Left renal pelvis (tissue), 4 donors: Measurements from ENCODE around the gene SFMBT1. TPM values are rescaled to one million over a fixed set of nuclear protein-coding genes. Genes with fewer than 3 reads are reported as not detected.
A peak's percentile ranks its signal among the peaks of the same experiment; 100 is the strongest.

ENCODE experiments used
- DNase-seq, 4 donors: peaks; one replicate each; pipeline ENCODE4 v3.0.0-alpha.2; 2013; ENCODE audit warnings: low read depth in 4 of 4, low spot score in 3 of 4
- polyA plus RNA-seq, 4 donors: library from polyadenylated mRNA; unstranded; fragments of 120-200 nt; gene quantifications; one replicate each; pipeline ENCODE4 v1.2.1, GENCODE V29; 2013; ENCODE audit not compliant: insufficient read length in 4 of 4

Gene SFMBT1, protein sequence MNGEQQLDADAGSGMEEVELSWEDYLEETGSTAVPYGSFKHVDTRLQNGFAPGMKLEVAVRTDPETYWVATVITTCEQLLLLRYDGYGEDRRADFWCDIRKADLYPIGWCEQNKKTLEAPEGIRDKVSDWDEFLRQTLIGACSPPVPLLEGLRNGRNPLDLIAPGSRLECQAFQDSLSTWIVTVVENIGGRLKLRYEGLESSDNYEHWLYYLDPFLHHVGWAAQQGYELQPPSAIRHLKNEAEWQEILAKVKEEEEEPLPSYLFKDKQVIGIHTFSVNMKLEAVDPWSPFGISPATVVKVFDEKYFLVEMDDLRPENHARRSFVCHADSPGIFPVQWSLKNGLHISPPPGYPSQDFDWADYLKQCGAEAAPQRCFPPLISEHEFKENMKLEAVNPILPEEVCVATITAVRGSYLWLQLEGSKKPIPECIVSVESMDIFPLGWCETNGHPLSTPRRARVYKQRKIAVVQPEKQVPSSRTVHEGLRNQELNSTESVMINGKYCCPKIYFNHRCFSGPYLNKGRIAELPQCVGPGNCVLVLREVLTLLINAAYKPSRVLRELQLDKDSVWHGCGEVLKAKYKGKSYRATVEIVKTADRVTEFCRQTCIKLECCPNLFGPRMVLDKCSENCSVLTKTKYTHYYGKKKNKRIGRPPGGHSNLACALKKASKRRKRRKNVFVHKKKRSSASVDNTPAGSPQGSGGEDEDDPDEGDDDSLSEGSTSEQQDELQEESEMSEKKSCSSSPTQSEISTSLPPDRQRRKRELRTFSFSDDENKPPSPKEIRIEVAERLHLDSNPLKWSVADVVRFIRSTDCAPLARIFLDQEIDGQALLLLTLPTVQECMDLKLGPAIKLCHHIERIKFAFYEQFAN
- polyA plus RNA-seq = 10 to 100 TPM in 2 of 4 donors, 1 to 10 TPM in 2; 7.7 to 10.9 (median 10.0) TPM

DNA sequence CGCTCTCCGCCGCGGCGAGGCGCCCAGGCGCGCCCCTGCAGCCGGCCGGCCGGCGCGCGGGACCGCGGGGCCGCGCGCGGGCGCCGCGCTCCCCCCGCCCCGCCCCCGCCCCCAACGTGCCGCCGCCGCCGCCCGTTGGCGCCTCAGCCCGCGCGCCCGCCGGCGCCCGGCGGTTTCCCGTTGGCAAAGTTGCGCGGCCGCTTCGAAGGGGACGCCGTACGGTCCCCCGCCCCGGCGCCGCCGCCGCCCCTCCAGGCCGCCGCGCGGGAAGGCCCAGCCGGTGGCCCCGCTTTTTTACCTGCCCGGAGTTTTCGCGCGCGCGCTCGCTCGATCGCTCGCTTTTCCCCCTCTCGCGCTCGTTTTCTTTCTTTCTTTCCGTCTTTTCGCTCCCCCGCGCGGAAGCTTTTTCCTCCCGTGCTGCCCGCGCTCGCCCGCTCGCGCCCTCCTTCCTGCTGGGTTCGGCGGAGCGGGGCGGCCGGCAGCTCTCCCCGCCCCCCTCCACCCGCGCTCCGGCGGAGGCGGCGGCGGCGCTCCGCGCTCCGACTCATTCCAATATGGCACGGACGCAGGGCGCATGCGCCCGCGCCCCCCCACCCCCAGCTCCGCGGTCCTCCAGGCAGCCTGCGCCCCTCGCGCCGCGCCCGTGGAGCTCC is at the start of gene SFMBT1:
Gene SFMBT1 (minus strand): TSS at position 556 of the 653 bp plus-strand sequence. CDS start 76,945 bp downstream, outside the sequence.
- peak in 1 of 4 donors; percentile 25 for DNase-seq

GRCh38 chr3:53092942-53093341 is 47.1 kb upstream of the SFMBT1 start:
- DNase-seq = no peak

DNA sequence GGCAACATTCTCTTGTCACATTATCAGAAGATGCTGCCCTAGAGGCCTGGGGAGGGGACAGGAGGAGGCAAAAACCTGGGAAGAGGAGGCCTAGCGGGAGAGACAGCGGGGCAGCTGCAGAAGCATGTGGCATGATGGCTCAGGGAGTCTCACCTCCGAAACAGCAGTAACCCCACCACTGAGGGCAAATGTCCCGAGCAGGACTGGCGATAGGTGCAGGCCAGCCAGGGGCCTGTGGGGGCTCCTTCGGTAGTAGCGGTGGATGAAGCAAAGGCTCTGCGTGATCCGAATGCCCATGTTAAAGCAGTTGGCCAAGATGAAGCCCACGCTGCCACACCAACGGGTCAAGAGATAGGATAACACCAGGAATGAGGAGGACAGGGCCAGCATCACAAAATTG is 46.3 kb upstream of the SFMBT1 start:
- DNase-seq = no peak

- no peak for DNase-seq
Observed at GRCh38 chr3:53091011-53091410, 45.1 kb upstream of the SFMBT1 start.

DNA sequence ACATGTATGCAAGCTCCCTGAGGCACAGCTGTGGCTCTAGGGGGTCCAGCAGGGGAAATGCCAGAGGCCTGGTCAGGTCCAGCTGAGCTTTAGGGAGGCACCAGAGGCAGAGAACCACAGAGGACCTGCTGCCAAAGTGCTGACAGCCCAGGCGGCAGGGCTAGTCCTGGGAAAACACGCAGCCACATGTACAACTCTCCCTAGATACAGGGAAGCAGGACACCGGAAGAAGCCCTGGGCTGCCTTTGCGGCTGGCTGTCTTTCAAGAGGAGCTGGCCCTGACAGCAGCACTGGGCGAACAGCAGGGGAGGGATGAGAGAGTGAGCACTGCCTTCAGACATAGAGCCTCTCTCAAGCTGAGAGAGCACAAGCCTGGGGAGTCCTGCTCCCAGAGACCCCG is 43.6 kb upstream of the SFMBT1 start:
- DNase-seq = no peak

DNA sequence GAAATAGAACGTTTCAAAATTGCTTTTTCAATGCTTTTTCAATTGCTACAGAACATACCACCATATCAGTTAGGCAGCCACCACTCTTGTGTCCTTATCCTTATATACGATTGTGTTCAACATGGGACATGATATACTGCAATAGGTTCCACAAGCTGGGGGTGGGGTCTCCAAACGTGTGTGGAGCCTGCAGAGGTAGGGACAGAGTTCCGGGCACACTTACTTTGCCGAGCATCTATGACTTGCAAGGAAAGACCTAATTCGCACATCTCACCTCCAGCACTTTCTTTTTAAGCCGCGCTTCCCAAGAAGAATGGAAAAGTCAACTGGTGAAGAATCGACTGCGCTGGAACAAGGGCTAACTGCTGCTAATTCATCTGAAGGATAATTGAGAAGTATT is 39.6 kb upstream of the SFMBT1 start:
- no peak for DNase-seq

DNA sequence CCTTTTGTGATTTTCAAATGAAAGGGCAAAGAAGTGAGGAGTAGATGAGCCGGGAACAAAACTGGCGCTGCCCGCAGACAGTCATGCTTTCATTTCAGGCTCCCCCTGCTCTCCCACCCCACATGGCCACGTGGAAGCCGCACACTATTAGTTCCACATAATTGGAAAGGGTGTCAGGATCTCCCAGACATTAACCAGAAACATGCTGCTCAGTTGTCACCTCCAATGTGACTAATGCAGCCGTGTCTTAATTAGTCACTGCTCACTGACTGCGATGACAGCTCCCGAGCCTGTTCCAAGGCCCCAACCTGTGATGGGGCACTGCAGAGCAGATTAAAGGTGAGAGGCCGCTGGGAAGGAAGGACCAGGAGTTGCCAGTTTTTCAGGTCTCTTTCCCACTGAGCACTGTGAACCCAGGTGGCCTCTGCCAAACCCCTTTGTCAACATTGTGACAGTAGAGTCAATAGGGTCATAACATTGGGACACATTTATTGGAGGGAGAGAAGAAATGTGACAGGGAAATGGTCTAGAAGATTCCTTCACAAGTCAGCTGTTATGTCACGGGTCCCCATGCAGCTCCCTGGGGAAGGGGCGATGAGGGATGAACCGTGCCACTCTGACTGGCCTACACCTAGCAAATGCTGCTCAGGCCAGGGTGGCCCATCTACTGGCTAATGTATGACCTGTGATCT is 38.6 kb upstream of the SFMBT1 start:
- DNase-seq = no peak

DNA sequence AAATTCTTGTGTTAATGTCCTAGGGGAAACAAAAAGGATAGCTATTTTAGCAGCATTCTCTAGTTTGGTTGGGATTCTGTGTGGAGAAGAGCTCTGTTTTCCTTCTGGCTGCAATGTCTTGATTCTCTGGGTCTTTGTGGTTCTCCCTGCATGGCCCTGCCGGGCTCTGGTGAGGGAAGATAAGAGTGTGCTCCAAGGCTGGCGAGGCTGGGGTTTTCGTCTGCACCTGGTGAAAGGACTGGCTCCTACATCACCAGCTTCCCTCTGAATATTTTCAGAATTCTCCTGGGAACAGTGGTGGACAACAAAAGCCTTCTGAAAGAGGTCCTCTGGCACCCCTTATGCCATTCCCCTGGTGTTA is 38.1 kb upstream of the SFMBT1 start:
- no peak for DNase-seq

DNA sequence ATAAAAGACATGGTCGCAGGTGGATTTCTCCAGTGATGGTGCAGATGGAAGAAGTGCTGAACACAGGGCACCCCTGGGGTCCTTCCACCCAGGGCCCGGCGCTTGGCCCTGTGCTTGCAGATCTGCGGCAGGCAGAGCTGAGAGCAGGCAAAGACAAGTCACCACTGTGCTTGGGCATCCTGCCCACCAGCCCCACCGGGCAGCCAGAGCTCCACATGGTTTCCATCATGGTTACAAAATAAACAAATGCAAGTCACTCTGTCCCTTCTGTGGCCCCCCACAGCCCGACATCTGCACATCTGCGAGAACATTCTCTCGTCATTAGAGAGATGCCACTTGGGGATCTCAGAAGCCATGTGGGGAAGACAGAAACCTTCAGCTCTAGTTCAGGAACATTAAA is 37.6 kb upstream of the SFMBT1 start:
- no peak for DNase-seq

DNA sequence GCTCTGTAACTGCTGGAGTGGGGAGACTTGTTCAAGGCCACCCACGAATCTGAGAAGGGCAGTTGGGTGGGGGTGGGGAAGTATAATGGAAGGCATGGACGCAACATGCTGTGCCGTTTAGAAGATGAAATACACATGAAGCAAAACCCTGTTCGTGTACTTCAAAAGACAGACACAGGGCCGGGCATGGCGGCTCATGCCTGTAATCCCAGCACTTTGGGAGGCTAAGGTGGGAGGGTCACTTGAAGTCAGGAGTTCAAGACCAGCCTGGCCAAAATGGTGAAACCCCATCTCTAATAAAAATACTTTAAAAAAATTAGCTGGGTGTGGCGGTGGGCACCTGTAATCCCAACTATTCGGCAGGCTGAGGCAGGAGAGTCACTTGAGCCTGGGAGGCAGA is 36.9 kb upstream of the SFMBT1 start:
- DNase-seq = no peak

DNA sequence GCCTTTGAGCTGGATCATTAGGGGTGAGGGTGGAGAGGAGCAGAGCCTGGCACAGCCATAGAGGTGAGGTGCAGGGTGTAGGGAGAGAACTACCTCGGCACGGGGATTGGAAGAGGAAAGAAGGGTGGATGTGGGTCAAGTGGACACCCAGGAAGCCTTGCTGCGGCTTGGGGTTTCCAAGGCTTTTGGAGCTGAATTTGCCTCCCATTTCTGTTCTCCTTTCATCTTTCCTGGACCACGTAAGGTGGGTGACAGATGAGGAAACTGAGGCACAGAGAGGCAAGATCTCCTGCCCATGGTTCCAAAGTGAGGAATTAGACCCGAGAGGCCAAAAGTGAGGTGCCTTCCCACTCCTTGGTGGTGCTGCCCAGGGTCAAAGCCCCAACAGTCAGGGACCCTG is 35.4 kb upstream of the SFMBT1 start:
- no peak for DNase-seq

GRCh38 chr3:53080612-53081205 is 34.8 kb upstream of the SFMBT1 start:
- no peak for DNase-seq

- DNase-seq = no peak
Observed at GRCh38 chr3:53079791-53080555, 34.1 kb upstream of the SFMBT1 start.

DNA sequence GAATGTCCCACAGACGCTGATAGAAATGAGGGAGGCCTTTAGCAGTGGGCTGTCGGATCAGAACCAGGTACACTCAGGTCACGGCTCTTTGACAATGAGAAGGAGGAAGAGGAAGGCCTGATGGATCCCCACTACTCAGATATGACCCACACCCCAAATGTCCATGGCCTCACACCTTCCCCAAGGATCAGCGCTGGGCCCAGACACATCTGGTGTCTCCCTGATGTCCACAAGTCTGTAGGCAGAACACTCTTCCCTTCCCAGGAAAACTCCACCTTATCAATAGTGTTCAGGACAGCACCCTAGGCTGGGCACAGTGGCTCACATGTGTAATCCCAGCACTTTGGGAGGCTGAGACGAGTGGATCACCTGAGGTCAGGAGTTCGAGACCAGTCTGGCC is 33.3 kb upstream of the SFMBT1 start:
- DNase-seq = no peak

DNA sequence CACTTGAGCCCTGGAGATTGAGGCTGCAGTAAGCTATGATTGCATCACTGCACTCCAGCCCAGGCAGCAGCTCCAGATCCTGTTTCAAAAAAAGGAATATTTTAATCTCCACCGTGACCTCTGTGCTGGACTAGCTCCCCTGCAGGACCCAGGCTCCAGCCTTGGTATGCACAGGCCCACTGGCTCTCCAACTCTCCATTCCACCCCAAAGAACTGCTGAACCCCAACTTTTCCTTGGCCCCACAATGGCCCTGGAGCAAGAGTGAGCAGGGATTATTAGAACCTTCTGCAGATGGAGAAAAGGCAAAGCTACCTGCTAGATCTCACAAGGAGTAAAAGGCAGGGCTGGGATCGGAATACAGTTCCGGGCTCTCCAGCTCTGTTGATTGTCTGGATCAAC is 32.8 kb upstream of the SFMBT1 start:
- no peak for DNase-seq

DNA sequence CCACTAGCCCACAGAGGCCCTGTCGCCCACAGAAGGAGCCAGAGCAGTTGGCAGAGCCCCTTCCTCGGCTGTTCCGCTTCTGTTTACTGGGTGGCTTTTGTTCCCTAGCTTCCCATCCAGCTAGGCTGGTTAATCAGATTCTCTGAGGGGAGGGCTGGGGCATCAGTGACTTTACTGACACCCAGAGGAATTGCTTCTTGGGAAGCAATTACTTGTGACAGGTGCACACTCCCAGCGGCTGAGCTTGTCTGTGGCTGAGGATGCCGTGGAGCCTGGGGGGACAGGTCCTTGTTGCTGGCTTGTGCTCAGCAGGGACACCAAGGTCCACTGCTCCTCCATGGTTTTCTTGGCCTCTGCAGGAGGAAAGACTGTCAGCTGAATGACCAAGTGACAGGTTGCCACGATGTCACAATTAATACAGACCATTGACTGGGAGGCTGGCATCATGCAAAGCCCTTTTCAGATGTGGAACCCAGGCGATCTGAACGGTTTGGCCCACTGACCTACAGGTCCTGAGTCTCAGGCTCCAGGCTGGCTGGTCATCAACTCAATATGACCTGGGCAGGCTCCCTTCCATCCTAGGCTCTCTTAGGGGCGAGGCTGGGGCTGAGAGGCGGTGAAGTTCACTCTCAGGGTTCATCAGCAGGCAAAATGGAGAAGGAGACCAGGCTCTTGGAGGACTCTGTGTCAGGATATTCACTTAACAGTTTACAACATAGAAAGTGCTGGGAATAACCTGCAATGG is 31.8 kb upstream of the SFMBT1 start:
- DNase-seq = no peak

DNA sequence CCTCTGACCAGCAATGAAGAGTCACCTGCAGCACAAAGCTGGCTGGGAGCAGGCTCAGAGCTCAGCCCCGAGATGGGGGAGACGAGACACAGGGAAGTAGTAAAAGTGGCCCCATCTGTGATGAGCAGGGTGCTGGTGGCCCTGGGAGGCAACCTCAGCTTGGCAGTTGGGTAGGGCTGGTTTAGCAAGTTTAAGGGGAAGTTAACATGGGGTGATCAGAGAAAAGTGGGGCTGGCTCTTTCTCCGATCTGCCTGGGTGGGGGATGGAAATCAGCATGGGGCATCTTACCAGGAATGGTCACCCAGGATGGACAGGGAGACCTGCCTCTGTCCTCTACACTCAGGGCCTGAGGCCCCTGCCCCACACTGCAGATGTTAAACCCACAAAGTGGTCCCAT is 29.9 kb upstream of the SFMBT1 start:
- DNase-seq = no peak

DNA sequence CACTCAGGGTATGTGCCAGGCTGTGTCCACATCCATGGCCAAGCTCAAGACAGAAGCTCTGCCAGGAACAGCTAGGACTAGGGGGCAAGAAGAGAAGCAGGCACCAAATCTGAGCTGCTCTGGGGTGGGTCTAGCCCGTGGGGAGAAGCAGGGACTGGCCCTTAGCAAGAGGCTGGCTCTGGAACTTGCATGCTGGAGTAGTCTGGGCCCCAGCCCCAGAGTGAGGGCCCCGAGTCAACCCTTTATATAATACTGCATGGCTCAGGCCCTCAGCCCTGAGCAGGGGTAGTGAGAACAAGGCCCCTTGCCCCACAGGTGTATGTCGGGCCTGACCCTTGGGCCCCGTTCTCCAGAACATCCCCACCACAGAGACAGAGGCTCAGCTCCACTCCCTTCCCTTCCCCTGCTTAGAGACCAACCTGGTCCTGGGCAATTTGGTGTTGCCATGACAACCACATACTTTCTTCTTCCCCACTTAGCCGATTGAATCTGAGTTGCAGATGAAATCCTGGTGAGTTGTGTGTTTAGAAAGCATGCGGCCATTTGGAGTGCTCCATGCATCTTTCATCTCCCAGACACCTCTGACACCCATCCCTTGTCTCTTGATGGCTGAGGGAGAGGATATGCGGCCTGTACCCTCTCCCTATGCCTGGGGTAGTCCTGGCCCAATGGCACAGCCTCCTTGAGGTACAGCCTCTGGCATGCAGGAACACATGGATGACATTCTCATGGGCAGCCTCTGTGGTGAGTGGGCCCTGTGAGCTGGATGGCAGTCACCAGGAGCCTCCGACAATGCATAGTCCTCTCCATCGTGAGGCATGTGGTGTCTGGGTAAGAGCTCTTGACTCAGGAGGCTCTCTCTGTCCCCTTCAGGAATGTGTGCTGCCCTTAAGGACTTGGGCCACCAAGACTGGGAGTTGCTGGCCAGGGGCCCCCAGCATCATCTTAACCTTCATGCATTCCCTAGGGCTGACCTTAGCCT is 29.2 kb upstream of the SFMBT1 start:
- DNase-seq = no peak
